Stomach (tissue), 9 donors: ENCODE results near the gene STK17A. TPM values are rescaled to one million over a fixed set of nuclear protein-coding genes. Genes with fewer than 3 reads are reported as not detected.
A peak's percentile ranks its signal among the peaks of the same experiment; 100 is the strongest.
"Not testable (repeated sequence)": the region's sequence is repeated elsewhere in the genome, so short reads cannot be mapped to it uniquely, and the experiment has no call there.

Experiments
- DNase-seq, 2 donors: peaks; one replicate each; pipeline versions ENCODE4 v3.0.0 to v3.0.0-alpha.2; 2013 to 2019
- H3K27ac ChIP-seq, 5 donors: fragments of 200-600 bp in 4 of 5; sonication (generic) in 4 of 5; one replicate each; pipeline ENCODE4 v1.5.1; 2013 to 2019; ENCODE audit warnings: mild to moderate bottlenecking in 1 of 5, moderate library complexity in 1 of 5
- H3K27me3 ChIP-seq, 3 donors: fragments of 200-600 bp; sonication (generic); one replicate each; pipeline ENCODE4 v1.5.1; 2017 to 2019; ENCODE audit warnings: mixed run types in 1 of 3
- H3K36me3 ChIP-seq, 4 donors: fragments of 200-600 bp; sonication (generic); 1 replicate in 3 of 4; 2 replicates in 1 of 4; pipeline ENCODE4 v1.5.1; 2016 to 2019
- H3K4me1 ChIP-seq, 4 donors: fragments of 200-600 bp; sonication (generic); one replicate each; pipeline ENCODE4 v1.5.1; 2016 to 2019
- H3K4me3 ChIP-seq, 4 donors: fragments of 200-600 bp; sonication (generic) in 3 of 4; one replicate each; pipeline ENCODE4 v1.5.1; 2016 to 2019; ENCODE audit warnings: mild to moderate bottlenecking in 1 of 4
- H3K9me3 ChIP-seq, 4 donors: fragments of 200-600 bp; sonication (generic); one replicate each; pipeline ENCODE4 v1.5.1; 2016 to 2019
- EP300 ChIP-seq: sonication (generic); formaldehyde crosslinking; IDR thresholded peaks from one replicate; pipeline ENCODE4 v1.6.1; 2017; ENCODE audit warnings: antibody characterized with exemption
- POLR2A ChIP-seq, 4 donors: fragments of 450-650 bp; IDR thresholded peaks; one replicate each; pipeline ENCODE4 v1.6.1; 2016; ENCODE audit warnings: antibody characterized with exemption in 4 of 4, control low read depth in 2 of 4, mild to moderate bottlenecking in 1 of 4, moderate library complexity in 1 of 4
- POLR2AphosphoS5 ChIP-seq, 3 donors: sonication (generic); formaldehyde crosslinking; IDR thresholded peaks; one replicate each; pipeline ENCODE4 v1.6.1; 2016; ENCODE audit warnings: antibody characterized with exemption in 3 of 3
- WGBS, 5 donors: extraction: QIAGEN DNeasy Blood & Tissue Kit in 3 of 5; methylation state at CpG; one replicate each; pipeline versions ENCODE4 v1.1.5 to v1.1.7; 2013 to 2018; 5-methylcytosine and 5-hydroxymethylcytosine counted together
- intact Hi-C: fragments of 100-400 bp; cut with DNase I; formaldehyde crosslinking; loops from one replicate; pipeline ENCODE4 v1.15.1; 2023; ENCODE audit warnings: low total_unique reads
- polyA plus RNA-seq, 3 donors: library from polyadenylated mRNA; stranded (reverse); fragments of 200-250 nt; gene quantifications; one replicate each; pipeline ENCODE4 v1.2.3, GENCODE V29; 2013
- total RNA-seq, 5 donors: library from RNA; depleted of rRNA; stranded (reverse); fragments of >200 nt; gene quantifications; one replicate each; pipeline versions ENCODE4 v1.1.0 to v1.2.3, GENCODE V29; 2014 to 2016
- TF ChIP-seq, protein P1 (sequence below), 7 experiments: fragments of 450-650 bp in 4 of 7; fragments of 200-600 bp in 3 of 7; sonication (generic) in 3 of 7; IDR thresholded peaks; one replicate each; pipeline ENCODE4 v1.5.1; 2016 to 2019; ENCODE audit warnings: antibody characterized with exemption in 7 of 7, control low read depth in 2 of 7, mild to moderate bottlenecking in 1 of 7
- donor health status: healthy with polysubstance abuse.
- donor health status: Bipolar disorder and iron deficiency.
- donor health status: healthy.

The STK17A gene
- total and polyA plus RNA-seq, 8 donors, result 6.3 to 33.0 (median 27.0) TPM

DNA sequence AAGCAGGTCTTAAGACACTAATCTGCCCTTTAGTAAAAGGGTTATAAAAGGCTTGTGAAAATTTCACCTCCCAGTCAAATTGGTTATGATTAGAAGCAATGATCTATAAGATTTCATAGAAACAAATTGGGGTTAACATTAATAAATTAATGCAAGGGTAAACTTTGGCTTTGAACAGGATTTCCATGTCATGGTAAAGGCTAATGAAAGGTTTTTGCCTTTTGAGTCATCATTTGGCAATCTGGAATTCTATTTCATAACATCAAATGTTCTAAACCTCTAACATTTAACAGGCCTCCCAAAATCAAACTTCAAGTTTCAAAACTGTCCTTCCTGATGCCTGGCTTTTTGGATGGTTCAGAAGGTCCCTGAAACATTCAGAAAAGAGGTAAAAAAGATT is 84.0 kb downstream of the STK17A start:
- intact Hi-C loops, result no loop called here

DNA sequence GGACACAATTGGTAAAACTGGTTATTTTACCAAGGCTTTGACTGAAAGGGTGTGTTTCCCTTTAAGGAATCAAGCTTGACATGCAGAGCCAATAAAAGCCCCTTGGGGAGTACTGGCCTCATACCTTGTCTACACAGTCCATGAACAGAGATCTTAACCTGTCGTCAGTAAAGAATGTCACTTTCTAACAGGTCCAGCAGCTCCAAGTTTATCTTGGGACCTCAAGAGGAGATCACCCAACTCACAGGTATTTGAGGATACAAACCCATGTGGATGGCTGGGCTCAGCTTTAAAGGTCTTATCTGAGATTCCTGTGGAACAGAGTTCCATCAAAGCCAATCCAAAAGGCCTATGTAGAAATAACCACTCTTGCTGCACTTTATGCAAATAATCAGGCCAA is 85.1 kb downstream of the STK17A start:
- Histone ChIP-seq H3K27ac (no peak overlapping the region), H3K4me1 (peaks cover 0 to 27% (median 4%) of the 10 kb centered on the region in 4 donors), H3K4me3 (no peak overlapping the region), H3K27me3 (no peaks in the 10 kb centered on the region), H3K36me3 (peaks cover 0 to 2% (median 0%) of the 10 kb centered on the region in 4 donors), H3K9me3 (no peaks in the 10 kb centered on the region)
- no peak for DNase-seq
- intact Hi-C loops, result no loop called here
- TF ChIP-seq POLR2A (IDR thresholded peaks at IDR 0.05) (no peak), POLR2AphosphoS5 (IDR thresholded peaks at IDR 0.05) (no peak), EP300 (no peak)
- TF ChIP-seq, protein P1, sequence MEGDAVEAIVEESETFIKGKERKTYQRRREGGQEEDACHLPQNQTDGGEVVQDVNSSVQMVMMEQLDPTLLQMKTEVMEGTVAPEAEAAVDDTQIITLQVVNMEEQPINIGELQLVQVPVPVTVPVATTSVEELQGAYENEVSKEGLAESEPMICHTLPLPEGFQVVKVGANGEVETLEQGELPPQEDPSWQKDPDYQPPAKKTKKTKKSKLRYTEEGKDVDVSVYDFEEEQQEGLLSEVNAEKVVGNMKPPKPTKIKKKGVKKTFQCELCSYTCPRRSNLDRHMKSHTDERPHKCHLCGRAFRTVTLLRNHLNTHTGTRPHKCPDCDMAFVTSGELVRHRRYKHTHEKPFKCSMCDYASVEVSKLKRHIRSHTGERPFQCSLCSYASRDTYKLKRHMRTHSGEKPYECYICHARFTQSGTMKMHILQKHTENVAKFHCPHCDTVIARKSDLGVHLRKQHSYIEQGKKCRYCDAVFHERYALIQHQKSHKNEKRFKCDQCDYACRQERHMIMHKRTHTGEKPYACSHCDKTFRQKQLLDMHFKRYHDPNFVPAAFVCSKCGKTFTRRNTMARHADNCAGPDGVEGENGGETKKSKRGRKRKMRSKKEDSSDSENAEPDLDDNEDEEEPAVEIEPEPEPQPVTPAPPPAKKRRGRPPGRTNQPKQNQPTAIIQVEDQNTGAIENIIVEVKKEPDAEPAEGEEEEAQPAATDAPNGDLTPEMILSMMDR (IDR thresholded peaks at IDR 0.05), result no peak
- WGBS, 5 donors, result 69 to 94% (median 76%) methylated on average over 1 of the region's 1 CpG

More for the DNA sequence above, 84.0 kb downstream of the STK17A start:
- Histone ChIP-seq H3K4me1 (peaks cover 0 to 27% (median 4%) of the 10 kb centered on the region in 4 donors), H3K27me3 (no peaks in the 10 kb centered on the region), H3K36me3 (peaks cover 0 to 5% (median 2%) of the 10 kb centered on the region in 4 donors), H3K4me3 (no peak overlapping the region), H3K9me3 (no peaks in the 10 kb centered on the region), H3K27ac (no peak overlapping the region)
- TF ChIP-seq POLR2AphosphoS5 (IDR thresholded peaks at IDR 0.05), result no peak
- TF ChIP-seq, protein P1 (IDR thresholded peaks at IDR 0.05), result no peak
- TF ChIP-seq EP300, result no peak
- no peak for TF ChIP-seq POLR2A (IDR thresholded peaks at IDR 0.05)
- no peak for DNase-seq

DNA sequence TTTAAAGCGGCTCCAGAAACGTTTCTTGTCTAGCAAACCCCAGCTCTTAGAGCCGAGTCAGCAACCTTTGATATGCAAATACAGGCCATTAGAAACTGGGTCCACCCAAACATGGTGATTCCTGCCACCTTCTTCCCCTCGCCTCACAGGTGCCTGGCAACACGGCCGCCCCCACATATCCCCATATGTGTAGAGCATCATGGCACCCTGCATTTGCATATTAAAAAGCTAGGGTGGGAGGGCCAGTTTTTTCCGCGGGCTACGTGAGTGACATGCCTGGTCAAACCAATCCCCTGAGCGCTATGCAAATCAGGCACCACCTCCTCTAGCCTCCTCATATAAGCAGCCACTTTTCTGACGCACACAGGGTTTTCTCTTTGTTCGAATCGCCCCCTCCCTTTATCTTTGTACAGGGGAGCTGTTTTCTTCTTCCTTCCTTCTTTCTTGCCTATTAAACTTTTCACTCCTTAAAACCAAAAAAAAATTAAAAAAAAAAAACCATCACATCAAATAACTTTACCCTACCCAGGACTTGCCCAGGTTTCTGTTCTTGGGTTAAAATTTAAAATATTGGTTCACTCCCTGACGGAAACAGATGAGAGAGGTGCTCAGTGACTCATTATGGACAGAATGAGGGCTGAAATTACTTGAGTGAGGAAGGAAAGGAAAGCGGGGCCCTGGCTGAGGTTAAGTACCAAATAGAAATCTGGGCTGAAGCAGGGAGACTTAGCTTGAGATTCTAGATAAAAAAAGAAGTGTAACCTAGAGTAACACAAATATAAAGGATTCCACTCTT is 86.6 kb downstream of the STK17A start:
- Histone ChIP-seq H3K36me3 (no peaks in the 10 kb centered on the region), H3K27me3 (no peaks in the 10 kb centered on the region), H3K4me1 (peaks cover 0 to 38% (median 8%) of the 10 kb centered on the region in 4 donors), H3K4me3 (no peak overlapping the region), H3K27ac (peak overlapping the region in 1 of 5 donors; percentile 18), H3K9me3 (no peaks in the 10 kb centered on the region)
- 83 to 85% (median 84%) methylated on average over 15 of the region's 15 CpGs for WGBS, 5 donors
- intact Hi-C loops, result no loop called here
- TF ChIP-seq POLR2AphosphoS5 (IDR thresholded peaks at IDR 0.05), result no peak
- TF ChIP-seq EP300, result no peak
- TF ChIP-seq, protein P1 (IDR thresholded peaks at IDR 0.05), result no peak
- DNase-seq, result no peak

DNA sequence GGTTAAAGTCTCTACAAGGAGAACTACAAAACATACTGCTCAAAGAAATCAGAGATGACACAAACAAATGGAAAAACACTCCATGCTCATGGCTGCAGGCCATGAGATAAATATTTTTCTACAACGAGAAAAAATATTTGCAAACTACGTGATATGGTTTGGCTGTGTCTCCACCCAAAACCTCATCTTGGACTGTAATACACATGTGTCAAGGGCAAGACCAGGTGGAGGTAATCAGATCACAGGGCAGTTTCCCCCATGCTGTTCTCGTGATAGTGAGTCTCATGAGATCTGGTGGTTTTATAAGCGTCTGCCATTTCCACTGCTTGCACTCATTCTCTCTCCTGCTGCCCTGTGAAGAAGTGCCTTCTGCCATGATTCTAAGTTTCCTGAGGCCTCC is 88.6 kb downstream of the STK17A start:
- no peak overlapping the region for H3K4me3 ChIP-seq
- H3K27ac ChIP-seq, result peak overlapping the region in 4 of 5 donors; percentile 7 to 65 (median 10)
- peaks cover 0 to 43% (median 9%) of the 10 kb centered on the region in 4 donors for H3K4me1 ChIP-seq
- intact Hi-C loops, result no loop called here
- H3K36me3 ChIP-seq, result no peaks in the 10 kb centered on the region
- H3K9me3 ChIP-seq, result no peaks in the 10 kb centered on the region
- no peaks in the 10 kb centered on the region for H3K27me3 ChIP-seq
- 41 to 71% (median 44%) methylated on average over 4 of the region's 4 CpGs for WGBS, 5 donors
- DNase-seq, result no peak
- TF ChIP-seq, protein P1 (IDR thresholded peaks at IDR 0.05), result no peak
- TF ChIP-seq POLR2AphosphoS5 (IDR thresholded peaks at IDR 0.05), result no peak
- no peak for TF ChIP-seq POLR2A (IDR thresholded peaks at IDR 0.05)
- TF ChIP-seq EP300, result no peak

DNA sequence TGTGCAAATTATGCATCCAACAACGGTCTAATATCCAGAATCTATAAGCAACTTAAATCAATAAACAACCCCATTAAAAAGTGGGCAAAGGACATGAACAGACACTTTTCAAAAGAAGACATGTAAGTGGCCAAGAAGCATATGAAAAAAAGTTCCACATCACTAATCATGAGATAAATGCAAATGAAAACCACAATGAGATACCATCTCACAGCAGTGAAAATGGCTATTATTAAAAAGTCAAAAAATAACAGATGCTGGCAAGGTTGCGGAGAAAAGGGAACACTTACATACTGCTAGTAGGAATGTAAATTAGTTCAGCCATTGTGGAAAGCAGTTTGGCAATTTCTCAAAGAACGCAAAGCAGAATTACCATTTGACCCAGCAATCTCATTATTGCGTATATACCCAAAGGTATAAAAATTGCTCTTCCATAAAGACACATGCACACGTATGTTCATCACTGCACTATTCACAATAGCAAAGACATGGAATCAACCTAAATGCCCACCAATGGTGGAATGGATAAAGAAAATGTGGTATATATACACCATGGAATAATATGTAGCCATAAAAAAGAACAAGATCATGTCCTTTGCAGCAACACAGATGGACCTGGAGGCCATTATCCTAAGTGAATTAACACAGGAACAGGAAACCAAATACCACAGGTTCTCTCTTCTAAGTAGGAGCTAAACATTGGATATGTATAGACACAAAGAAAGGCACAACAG is 90.5 kb downstream of the STK17A start:
- Histone ChIP-seq H3K27ac (peak overlapping the region in 3 of 5 donors; percentile 60 to 68 (median 62)), H3K4me1 (peaks cover 0 to 45% (median 11%) of the 10 kb centered on the region in 4 donors)
- H3K9me3 ChIP-seq, intact Hi-C loops, H3K4me3 ChIP-seq, H3K27me3 ChIP-seq, H3K36me3 ChIP-seq, DNase-seq: not testable (repeated sequence)
- 76 to 94% (median 88%) methylated on average over 5 of the region's 5 CpGs for WGBS, 5 donors
